Keratinocyte (primary cell): Measurements from ENCODE around the gene ATF3. TPM values are rescaled to one million over a fixed set of nuclear protein-coding genes. Genes with fewer than 3 reads are reported as not detected.

Source experiments
- DNase-seq: peaks from one replicate; pipeline ENCODE4 v3.0.0-alpha.2; 2011; ENCODE audit warnings: low read depth, missing footprints, low spot score
- FAIRE-seq: peaks from 2 replicates; lab custom pipeline; 2011; peaks lifted over from hg19 to GRCh38; lab: Jason Lieb, UNC
- H2AFZ ChIP-seq: 2 replicates; pipeline ENCODE4 v1.6.0; 2012; ENCODE audit warnings: low read length, control low read depth, inconsistent platforms; ENCODE audit not compliant: control insufficient read depth
- H3K27ac ChIP-seq: 2 replicates; pipeline ENCODE4 v1.5.1; 2011; ENCODE audit warnings: low read length; ENCODE audit not compliant: control insufficient read depth, insufficient read depth
- H3K27me3 ChIP-seq: 3 replicates; pipeline ENCODE4 v1.6.0; 2011; ENCODE audit warnings: low read length; ENCODE audit not compliant: control insufficient read depth, insufficient read depth; ENCODE audit errors: extremely low read depth
- H3K36me3 ChIP-seq, 2 experiments: 2 replicates in 1 of 2; 3 replicates in 1 of 2; pipeline ENCODE4 v1.5.1; 2011; ENCODE audit warnings: low read length in 2 of 2, mild to moderate bottlenecking in 1 of 2; ENCODE audit not compliant: control insufficient read depth in 2 of 2, insufficient read depth in 2 of 2; ENCODE audit errors: extremely low read depth in 1 of 2
- H3K4me1 ChIP-seq: 3 replicates; pipeline ENCODE4 v1.5.1; 2011; ENCODE audit warnings: low read length; ENCODE audit not compliant: control insufficient read depth, insufficient read depth; ENCODE audit errors: extremely low read depth
- H3K4me2 ChIP-seq: 3 replicates; pipeline ENCODE4 v1.6.0; 2011; ENCODE audit warnings: low read depth, low read length; ENCODE audit not compliant: control insufficient read depth, insufficient read depth; ENCODE audit errors: extremely low read depth
- H3K4me3 ChIP-seq, 3 experiments: fragments of 200-600 bp in 1 of 3; sonication (generic) in 1 of 3; 2 replicates in 2 of 3; 3 replicates in 1 of 3; pipeline ENCODE4 v1.5.1; 2011 to 2016; ENCODE audit warnings: low read length in 3 of 3, mild to moderate bottlenecking in 3 of 3, control low read depth in 2 of 3, inconsistent platforms in 1 of 3, low read depth in 1 of 3, mixed read lengths in 1 of 3, mixed run types in 1 of 3, moderate library complexity in 1 of 3; ENCODE audit not compliant: control insufficient read depth in 2 of 3, insufficient read depth in 2 of 3; ENCODE audit errors: extremely low read depth in 1 of 3
- H3K79me2 ChIP-seq: 2 replicates; pipeline ENCODE4 v1.6.0; 2012; ENCODE audit warnings: low read length; ENCODE audit not compliant: control insufficient read depth, insufficient read depth
- H3K9ac ChIP-seq: 3 replicates; pipeline ENCODE4 v1.6.0; 2011; ENCODE audit warnings: low read length; ENCODE audit not compliant: control insufficient read depth, insufficient read depth; ENCODE audit errors: extremely low read depth
- H3K9me1 ChIP-seq: 3 replicates; pipeline ENCODE4 v1.6.0; 2011; ENCODE audit warnings: low read length; ENCODE audit not compliant: control insufficient read depth, insufficient read depth; ENCODE audit errors: extremely low read depth
- H3K9me3 ChIP-seq: 2 replicates; pipeline ENCODE4 v1.5.1; 2012; ENCODE audit warnings: low read depth, low read length; ENCODE audit not compliant: control insufficient read depth
- H4K20me1 ChIP-seq: 3 replicates; pipeline ENCODE4 v1.6.0; 2011; ENCODE audit warnings: low read length; ENCODE audit not compliant: control insufficient read depth, insufficient read depth; ENCODE audit errors: extremely low read depth
- EZH2 ChIP-seq: IDR thresholded peaks from one replicate; pipeline ENCODE4 v1.6.1; 2012; ENCODE audit warnings: inconsistent platforms, mild to moderate bottlenecking, low read length, moderate library complexity
- dilution Hi-C: fragments of 300-500 bp; cut with MboI; formaldehyde crosslinking; loops from one replicate; pipeline ENCODE4 v1.7.0; 2020; ENCODE audit warnings: low sequenced_read_pairs; ENCODE audit not compliant: extremely low pct_ligation_motif_present
- polyA plus RNA-seq, 5 experiments: library from polyadenylated mRNA; depleted of rRNA in 3 of 5; stranded (reverse) in 3 of 5; stranded (forward) in 1 of 5; unstranded in 1 of 5; fragments of >200 nt; gene quantifications; 1 replicate in 1 of 5; 2 replicates in 3 of 5; 3 replicates in 1 of 5; pipeline versions ENCODE4 v1.2.1 to v1.2.3, GENCODE V29; 2011 to 2012; ENCODE audit warnings: missing spikeins in 2 of 5, low read depth in 1 of 5, low replicate concordance in 1 of 5
- TF ChIP-seq, protein P1 (sequence below), 3 experiments: IDR thresholded peaks in 1 of 3; conservative IDR thresholded peaks in 1 of 3; optimal IDR thresholded peaks in 1 of 3; 2 replicates in 2 of 3; 3 replicates in 1 of 3; pipeline versions ENCODE3 to v1.5.1; 2011; ENCODE audit warnings: low read length in 3 of 3, mild to moderate bottlenecking in 3 of 3, moderate library complexity in 2 of 3, control low read depth in 1 of 3, inconsistent platforms in 1 of 3; ENCODE audit not compliant: insufficient read depth in 2 of 3; ENCODE audit errors: extremely low read depth in 1 of 3

ATF3 gene
- polyA plus RNA-seq, 1 donor (not counting 4 experiments of a cell fraction or from before 2014, with no cell fraction given) = 45.1 TPM

GRCh38 chr1:212583643-212584042 lies 24.9 kb upstream of the ATF3 start:
- Histone ChIP-seq H3K4me3 (no peak overlapping the region), H3K27me3 (no peaks in the 10 kb centered on the region), H2AFZ (no peak overlapping the region), H3K4me2 (no peak overlapping the region), H3K27ac (no peak overlapping the region), H3K9me1 (no peaks in the 10 kb centered on the region), H3K4me1 (no peaks in the 10 kb centered on the region), H3K9me3 (no peaks in the 10 kb centered on the region), H3K79me2 (no peaks in the 10 kb centered on the region), H3K9ac (no peak overlapping the region), H3K36me3 (no peaks in the 10 kb centered on the region), H4K20me1 (no peaks in the 10 kb centered on the region)
- FAIRE-seq = no peak
- dilution Hi-C loops = no loop called here
- no peak for TF ChIP-seq EZH2
- TF ChIP-seq, protein P1, sequence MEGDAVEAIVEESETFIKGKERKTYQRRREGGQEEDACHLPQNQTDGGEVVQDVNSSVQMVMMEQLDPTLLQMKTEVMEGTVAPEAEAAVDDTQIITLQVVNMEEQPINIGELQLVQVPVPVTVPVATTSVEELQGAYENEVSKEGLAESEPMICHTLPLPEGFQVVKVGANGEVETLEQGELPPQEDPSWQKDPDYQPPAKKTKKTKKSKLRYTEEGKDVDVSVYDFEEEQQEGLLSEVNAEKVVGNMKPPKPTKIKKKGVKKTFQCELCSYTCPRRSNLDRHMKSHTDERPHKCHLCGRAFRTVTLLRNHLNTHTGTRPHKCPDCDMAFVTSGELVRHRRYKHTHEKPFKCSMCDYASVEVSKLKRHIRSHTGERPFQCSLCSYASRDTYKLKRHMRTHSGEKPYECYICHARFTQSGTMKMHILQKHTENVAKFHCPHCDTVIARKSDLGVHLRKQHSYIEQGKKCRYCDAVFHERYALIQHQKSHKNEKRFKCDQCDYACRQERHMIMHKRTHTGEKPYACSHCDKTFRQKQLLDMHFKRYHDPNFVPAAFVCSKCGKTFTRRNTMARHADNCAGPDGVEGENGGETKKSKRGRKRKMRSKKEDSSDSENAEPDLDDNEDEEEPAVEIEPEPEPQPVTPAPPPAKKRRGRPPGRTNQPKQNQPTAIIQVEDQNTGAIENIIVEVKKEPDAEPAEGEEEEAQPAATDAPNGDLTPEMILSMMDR (optimal IDR thresholded peaks at IDR 0.05 in 1 of 3, IDR thresholded peaks at IDR 0.05 in 1 of 3, conservative IDR thresholded peaks at IDR 0.05 in 1 of 3; ENCODE audit: extremely low read depth in 1 of 3, insufficient read depth in 2 of 3, low read length in 3 of 3) = no peak
- DNase-seq = no peak

DNA sequence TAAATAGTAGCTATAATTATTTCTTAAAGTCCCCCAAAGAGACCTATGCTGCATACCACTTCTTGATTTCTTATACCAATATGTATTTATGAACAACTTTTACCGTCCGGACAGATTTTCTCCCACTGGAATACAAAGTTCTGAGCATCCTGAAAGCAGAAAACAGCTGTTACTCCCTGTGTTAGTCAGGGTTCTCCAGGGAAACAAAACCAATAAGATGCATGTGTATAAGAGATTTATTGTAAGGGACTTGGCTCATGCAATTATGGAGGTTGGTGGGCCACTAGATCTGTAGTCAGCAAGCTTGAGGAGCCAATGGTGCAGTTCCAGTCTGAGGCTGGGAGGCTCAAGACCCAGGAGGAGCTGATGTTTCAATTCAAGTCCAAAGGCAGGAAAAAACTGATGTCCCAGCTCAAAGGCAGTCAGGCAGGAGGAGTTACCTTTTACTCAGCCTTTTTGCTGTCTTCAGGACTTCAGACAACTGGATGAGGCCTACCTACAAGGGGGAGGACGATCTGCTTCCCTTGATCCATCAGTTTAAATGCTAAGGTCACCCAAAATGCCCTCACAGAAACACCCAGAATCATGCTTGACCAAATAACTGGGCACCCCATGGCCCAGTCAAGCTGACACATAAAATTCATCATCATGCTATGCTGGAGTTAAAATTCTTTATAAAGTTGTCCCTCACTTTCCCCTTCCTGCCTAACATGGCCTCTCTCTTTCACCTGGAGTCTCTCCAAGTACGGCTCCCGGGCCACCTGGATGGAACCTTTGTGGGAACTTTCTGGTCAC lies 24.3 kb upstream of the ATF3 start:
- Histone ChIP-seq H3K79me2 (no peaks in the 10 kb centered on the region), H3K9me3 (no peaks in the 10 kb centered on the region), H3K4me1 (no peaks in the 10 kb centered on the region), H3K9me1 (no peaks in the 10 kb centered on the region), H3K27me3 (no peaks in the 10 kb centered on the region), H3K4me3 (no peak overlapping the region), H4K20me1 (no peaks in the 10 kb centered on the region), H3K36me3 (no peaks in the 10 kb centered on the region), H3K9ac (no peak overlapping the region), H3K27ac (no peak overlapping the region), H3K4me2 (no peak overlapping the region), H2AFZ (no peak overlapping the region)
- FAIRE-seq (no peak), DNase-seq (no peak)
- dilution Hi-C loops = no loop called here
- TF ChIP-seq, protein P1 (optimal IDR thresholded peaks at IDR 0.05 in 1 of 3, IDR thresholded peaks at IDR 0.05 in 1 of 3, conservative IDR thresholded peaks at IDR 0.05 in 1 of 3; ENCODE audit: extremely low read depth in 1 of 3, insufficient read depth in 2 of 3, low read length in 3 of 3) = no peak
- TF ChIP-seq EZH2 = no peak
